GM18907 (cell line): Measurements from ENCODE around the gene PEX6.
"Not testable (repeated sequence)": the region's sequence is repeated elsewhere in the genome, so short reads cannot be mapped to it uniquely, and the experiment has no call there.

Experiments
- ATAC-seq: cut with Tn5 transposase; IDR thresholded peaks from one replicate; pipeline ENCODE4 v1.9.1; 2021; ENCODE audit warnings: mild to moderate bottlenecking, moderate library complexity; ENCODE audit not compliant: unreplicated experiment

PEX6 gene

DNA sequence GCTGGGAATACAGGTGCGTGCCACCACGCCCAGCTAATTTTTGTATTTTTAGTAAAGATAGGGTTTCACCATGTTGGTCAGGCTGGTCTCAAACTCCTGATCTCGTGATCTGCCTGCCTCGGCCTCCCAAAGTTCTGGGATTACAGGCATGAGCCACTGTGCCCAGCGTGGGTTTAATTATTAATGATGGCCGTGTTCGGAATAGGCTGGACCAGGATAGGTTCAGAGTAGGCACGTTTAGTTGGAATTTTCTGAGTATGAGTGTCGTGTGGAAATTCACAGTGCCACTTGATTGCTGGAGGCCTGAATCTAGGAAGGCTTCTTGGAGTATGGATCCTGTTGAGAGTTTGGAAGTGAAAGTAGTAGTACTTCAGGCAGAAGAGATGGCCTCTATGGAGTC, 19.2 kb upstream of the PEX6 start:
- ATAC-seq: not testable (repeated sequence)

DNA sequence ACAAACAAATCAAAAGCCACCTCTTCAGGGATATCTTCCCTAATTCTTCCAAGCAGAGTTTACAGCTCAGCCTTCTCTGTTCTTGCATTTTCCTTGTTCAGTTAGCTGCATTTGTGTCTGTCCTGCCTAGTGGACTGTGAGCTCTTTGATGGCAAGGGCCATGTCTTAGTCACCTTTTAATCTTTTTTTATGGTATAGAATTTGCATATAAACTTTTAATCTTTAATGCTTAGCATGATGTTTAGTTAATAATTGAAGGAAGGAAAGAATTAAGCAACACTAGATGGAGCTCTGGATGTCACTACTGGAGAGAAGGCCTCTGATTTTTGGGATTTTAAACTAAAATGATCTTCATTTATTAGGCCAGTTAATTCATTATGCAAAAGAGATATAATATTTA, 17.5 kb upstream of the PEX6 start:
- ATAC-seq: no peak

DNA sequence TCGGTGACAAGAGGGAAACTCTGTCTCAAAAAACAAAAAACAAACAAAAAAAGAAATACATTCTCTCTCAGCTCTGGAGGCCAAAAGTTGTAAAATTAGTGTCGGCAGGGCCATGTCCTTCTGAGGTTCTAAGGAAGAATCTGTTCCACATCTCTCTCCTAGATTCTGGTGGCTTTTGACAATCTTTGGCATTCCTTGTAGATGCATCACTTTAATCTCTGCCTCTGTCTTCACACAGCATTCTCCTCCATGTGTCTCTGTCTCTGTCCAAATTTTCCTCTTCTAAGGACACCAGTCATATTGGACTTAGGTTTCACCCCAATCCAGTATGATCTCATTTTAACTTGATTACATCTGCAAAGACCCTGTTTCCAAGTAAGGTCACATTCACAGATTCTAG, 14.5 kb upstream of the PEX6 start:
- ATAC-seq: no peak

DNA sequence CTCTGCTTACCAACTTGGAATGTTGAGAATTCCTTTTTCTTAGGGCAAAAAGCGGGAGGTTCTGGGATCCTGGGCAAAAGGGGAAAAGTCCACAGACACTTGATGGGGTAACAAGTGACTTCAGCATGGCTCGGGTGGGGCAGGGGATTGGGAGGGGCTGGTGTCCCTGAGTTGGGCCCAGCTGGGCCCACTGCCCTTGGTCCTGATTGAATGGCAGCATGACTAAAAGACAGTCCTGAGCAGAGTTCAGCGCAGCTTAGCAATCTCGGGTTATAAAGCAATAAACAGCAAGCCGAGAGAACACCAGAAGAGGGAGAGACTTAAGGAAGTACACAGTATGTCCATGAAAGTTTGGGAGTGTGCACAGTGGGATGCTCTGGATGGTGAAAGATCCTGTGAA, 10.9 kb upstream of the PEX6 start:
- no peak for ATAC-seq

DNA sequence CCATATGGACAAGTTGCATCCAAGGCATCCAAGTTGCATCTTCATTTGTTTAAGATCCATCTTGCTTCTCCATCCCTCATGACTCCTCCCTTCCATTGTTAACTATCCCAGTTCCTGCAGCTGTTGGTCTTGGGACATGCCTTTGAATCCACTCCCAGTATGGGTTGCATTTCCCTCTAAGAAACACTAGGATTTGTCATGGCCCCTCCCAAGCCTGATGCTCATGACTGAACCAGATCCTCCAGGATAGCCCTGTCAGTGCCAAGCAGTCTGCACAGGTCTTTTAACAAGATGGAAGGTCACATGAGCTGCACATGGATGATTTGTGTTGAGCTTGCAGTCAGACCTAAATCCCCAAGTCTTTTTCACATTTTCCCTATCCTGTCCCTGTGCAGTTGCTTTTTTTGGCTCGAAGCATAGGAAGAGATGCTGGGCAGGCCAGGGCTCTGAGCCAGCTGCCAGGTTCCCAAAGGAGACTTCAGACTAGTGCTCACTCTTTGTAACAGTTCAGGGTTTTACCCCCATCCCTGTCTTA, 9.6 kb upstream of the PEX6 start:
- no peak for ATAC-seq

DNA sequence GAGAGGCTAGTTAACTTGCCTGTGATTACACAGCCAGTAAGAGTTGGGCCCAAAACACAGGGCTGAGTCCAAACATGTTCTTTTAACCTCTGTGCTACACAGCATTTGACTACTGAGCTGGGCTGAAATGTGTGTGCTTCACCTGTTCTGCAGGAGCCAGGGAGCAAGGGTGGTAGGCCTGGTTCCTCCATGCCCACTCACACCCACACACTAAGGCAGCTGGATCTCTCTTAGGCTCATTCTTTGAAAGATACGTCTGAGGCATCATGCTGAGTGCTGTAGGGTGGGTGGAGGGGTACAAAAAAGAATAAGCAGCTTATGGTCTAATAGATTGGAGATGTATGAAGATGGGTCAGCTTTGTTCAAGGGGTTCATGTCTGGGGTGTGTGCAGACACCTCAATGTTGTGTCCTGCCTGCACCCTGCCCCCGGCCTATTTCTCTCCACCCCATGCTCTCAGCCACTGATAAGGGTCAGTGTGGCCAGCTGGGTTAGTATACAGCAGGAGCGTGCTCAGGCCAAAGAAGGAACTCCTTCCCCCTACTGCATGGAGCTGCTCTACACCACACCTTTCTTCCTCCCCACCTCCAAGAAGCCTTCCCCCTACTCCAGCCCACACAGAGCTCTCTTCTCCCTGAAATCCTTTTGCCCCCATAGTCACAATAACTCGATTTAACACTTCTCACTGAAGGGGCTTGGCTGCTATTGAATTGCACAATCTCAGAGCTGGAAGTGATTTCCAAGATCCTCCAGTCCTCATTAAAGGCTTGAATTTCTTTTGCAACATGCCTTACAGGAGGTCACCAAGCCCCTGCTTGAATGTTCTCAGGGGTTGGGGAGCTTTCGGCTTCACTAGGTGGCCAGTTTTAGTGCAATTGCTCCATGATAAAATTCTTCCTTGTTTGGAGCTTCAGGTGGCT, 8.8 kb upstream of the PEX6 start:
- no peak for ATAC-seq

DNA sequence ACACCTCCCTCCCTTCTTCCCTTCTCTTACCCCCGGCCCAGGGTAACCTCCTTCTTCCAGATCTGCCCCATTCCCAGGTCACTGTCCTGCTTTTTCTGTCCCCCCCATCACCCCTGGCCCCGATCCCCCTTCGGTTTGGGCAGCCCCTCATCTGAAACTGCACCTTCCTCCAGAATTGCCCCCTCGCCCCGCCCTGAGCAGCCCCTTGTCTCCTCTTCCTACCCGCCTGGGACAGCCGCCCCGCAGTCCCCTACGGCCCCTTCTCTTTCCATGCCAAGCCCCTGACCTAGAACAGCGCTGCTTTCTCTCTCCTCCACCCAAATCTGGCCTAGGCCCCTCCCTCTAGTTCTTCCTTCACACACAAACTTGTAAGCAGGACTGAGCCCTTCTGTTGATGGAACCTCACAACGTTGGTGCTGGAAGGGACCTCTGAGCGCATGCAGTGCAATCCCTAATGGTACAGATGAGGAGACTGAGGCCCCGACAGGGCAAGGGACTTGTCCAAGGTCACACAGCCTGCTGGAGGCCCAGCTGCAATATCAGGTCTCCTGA, 6.0 kb upstream of the PEX6 start:
- ATAC-seq: no peak

DNA sequence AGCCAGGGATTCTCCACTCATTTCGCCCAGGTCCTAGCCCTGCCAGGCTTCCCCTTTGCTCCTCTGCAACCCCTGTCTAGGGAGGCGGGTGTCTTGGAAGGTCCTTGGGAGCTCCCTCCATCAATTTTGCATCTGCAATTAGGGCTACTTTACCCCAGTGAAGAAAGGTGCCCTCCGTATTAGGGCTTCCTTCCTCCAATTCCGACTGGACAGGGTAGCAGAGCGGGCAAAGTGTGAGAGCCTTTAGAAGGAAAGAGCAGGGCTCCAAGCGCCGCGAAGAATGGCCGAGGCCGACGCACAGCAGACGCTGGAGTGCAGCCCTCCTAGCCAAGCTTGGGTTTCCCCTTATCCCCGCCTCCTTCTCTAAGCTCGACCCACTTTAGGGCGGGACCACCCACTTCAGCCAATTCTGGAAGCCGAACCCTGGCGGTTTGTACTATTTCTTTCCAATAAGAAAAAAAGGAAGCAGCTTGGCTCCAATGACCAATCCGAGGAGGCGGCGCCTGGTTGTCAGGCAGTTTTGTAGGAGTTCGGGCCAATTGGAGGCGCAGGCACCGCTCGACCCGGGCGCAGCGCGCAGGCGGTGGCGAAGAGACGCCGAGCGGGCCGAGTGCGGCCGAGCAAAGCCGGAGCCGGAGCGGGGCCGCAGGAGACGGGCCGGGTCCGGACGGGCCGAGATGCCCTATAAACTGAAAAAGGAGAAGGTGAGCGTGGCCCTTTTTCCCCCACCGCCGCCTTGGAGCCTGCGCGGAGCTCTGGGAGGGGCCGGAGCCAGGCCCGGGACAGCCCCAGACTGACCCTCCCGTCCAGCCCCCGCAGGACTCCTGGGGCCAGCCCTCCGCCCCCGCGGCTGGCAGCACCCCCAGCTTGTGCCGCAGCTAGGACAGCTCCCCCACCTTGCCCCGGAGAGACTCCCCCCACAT, 5.3 kb upstream of the PEX6 start, which contains the start of gene PPP2R5D:
Gene PPP2R5D (plus strand): TSS at position 570 of the 923 bp plus-strand sequence. CDS start 108 bp downstream, at position 678.
- ATAC-seq: peak; percentile 92

DNA sequence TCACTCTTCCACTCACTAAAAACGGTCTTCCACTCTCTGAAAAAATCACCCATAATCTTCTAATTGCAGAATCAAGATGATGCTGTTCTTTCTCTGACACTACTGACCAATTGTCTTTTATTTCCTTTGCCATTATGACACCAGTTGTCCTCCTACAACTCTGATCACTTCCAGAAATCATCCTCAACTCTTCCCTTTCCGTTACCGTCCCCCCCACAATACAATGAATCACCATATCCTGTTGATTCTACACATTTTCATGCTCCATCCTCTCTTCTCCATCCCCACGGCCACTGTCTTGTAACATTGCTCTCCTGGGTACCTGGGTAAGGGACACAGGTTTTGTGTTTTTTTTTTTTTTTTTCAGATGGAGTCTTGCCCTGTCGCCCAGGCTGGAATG, 2.9 kb upstream of the PEX6 start:
- ATAC-seq: no peak

DNA sequence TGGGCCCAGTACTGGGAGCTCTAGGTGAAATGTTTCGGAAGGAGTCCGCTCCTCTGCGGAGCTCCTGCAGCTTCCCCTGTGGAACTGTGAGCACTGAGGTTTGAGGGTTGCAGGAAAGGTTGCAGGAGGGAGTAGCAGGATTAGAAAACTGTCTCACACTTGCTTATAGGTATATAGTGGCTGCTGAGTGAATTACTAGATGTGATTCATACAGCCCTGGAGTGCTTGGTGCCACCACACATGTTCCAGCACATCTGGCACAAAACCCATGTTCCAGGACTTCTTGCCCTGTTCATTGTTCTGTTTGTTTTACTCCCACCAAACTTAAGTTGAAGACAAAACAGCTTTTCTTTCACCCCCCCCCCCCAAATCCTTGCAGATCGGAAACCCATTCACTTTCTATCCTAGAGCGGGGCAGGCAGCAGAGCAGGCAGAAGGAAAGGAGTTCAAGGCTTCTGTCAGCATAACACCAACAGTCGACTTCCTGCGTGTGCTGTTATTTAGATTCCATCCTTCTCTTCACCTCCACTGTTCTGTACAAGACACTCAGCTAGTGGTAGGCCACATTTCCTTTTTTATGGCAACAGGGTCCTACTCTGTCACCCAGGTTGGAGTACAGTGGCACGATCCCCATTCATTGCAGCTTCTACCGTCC, 669 bp upstream of the PEX6 start:
- ATAC-seq: peak; percentile 7

DNA sequence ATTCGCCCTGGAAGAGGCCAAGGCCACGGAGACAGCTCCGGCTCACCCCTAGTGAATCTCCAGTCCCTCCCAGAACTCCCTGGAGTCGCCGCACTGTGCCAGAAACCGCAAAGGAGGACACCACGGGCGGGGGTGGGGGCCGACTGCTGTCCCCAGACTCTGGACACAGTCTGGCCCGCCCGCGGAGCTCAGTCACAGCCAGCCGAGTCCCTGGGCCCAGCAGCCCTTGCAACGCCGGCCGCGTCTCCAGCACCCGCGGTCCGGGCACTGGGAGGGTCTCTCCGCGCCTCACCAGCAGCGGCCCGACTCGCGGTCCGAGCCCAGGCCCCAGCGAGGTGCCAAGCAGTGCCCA, 518 bp downstream of the PEX6 start:
- peak; percentile 21 for ATAC-seq

DNA sequence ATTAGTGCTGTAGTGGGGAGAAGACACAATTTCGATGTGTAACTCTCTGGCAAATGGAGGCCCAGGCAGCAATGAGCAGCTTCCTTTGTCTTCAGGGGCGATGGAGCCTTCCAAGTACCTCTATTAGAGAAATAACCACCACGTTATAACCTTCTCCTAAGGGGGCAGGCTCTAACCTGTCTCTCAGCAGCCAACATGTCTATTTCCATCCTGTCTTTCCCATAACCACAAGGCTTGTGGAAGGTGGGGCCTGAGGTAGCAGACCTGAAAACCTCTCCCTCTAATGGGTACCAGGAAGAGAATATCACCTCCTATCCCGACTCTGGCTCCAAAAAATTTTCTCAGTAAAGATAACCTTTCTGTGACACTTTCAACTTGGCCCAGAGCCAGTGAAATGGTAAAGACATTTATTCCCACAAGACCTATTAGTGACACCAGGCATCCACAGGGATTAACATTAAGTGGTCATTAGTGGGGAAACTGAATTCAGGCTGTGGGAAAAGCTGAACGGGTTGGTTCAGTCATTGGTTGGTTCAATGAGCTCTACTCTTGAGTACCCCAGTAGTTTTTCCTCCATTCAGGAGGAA, 4.0 kb downstream of the PEX6 start:
- ATAC-seq: no peak

DNA sequence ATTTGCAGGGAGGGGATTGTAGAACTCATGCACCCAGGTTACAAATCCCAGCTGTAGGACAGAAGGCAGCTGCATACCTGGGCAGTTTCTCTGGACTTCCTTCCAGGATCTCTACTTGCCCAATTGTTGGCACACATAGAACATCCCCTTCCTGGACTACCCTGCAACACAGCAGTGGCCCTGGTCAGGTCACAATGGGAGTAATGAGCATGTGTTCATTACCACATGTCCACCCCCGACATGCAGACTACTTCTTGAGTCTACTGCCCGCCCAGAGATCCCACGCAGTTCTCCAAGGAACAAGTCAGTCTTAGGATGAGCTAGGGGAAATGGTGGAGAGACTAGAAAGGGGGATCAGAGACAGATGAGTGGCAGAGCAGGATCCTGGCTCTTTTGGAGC, 5.1 kb downstream of the PEX6 start:
- no peak for ATAC-seq

DNA sequence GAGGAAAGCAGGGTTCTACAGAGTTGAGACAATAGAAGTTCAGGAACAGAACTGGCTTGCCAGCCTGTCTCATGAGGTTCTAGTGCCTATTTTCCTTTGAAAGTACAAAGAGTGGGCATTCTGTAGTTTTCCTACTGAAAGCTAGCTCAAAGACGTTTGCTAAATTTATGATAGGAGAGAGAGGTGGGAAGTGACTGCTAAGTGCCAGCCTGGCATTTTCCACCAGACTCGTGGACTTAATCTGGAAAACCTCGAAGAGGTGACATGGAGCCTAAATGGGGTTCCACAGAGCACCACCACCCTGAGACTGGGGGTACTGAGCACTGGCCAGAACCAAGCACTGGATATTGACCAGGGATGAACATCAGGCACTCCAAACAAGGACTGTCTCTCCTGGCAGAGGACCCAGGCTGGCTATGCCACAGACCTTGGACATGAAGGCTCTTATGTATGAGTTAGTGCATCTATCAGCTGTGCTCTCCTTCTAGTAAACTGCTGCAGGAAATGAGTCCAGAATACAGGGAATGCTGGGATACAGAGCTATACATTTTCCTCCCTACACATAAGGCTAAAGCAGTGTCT, 7.1 kb downstream of the PEX6 start:
- ATAC-seq: no peak

DNA sequence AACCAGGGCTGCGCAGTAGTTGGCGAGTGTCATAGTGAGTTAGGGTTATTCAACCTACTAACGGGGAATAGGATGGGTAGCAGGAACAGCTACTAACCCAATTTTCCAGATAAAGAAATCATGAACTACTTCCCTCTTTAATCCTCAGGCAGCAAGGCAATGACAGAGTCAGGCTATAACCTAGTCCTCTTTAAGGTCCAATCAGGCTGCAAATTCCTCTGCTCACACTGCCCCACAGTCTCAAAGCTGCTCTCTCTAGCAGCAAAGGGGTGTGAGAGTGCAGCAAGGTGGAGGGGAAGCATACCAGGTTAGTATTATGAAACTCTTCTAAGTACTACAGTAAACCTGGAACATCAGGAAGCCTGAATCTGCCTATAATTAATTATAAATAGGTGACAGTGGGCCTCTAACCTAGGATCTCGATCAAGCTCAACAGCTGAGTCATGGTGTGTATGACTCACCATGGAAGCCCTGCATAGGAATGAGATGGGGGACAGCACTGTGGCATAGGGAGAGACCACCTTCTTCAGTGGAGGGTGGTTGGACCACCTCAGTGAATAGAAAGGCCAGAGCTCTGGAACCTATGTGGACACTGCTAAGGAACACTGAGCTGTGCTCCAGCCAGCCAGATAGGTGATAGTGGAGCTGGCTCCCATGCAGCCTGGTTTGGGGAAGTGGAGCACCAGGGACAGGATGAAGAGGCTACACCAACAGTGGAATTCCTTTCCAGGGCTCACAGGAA, 7.9 kb downstream of the PEX6 start:
- ATAC-seq: no peak

DNA sequence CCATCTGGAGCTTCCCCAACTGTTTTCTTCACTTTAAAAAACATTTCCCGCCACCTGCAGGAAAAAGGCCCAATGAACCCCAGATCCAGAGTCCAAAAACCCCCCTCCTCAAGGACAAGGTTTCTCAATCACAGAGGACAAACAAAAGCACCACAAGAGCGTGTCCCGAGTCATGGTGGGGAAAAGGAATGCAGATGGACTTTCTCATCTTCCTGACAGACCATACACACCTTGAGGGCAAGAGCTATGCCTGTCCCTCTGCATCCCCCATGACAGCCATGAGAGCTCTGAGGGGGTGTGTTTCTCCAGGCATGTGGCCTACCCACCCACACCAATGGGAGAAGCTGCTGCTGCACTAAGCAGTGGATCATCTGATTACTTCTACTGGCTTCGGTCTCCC, 9.0 kb downstream of the PEX6 start:
- ATAC-seq: no peak

DNA sequence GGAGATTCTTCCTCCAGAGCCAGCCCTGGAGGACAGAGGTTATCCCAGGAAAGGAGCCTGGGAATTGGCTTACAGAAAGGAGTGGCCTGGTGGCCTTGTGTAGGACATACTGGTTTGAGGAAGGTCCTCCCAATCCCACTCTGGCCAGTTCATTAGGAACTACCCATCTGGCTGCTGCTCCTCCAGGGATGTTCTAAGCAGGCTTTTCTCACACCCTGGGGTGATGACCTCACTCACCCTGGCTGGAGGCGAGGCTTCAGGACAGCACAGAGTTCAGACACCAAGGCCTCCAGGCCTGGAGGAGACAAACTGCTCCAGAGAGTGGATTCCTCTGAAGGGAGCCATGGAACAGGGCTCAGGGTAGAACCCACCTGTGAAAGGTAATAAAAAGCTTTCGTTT, 9.6 kb downstream of the PEX6 start:
- no peak for ATAC-seq

DNA sequence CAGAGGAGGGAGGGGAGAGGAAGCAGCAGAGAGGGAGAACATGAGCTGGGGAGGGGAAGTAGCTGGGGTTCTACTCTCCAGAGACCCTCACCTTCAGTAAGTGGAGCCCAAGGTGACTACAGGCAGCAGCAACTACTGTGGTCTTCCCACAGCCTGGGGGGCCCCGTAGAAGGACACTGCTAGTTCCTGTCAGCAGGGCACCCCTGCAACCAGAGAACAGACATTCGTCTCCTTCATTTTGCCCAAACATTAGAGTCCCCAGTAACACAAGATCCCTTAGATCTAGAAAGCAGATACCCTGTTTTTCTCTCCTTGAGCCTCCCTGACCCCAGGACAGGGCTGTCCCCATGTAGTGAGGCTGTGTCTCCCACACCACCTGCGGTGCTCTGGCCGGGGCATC, 10.2 kb downstream of the PEX6 start:
- ATAC-seq: no peak

DNA sequence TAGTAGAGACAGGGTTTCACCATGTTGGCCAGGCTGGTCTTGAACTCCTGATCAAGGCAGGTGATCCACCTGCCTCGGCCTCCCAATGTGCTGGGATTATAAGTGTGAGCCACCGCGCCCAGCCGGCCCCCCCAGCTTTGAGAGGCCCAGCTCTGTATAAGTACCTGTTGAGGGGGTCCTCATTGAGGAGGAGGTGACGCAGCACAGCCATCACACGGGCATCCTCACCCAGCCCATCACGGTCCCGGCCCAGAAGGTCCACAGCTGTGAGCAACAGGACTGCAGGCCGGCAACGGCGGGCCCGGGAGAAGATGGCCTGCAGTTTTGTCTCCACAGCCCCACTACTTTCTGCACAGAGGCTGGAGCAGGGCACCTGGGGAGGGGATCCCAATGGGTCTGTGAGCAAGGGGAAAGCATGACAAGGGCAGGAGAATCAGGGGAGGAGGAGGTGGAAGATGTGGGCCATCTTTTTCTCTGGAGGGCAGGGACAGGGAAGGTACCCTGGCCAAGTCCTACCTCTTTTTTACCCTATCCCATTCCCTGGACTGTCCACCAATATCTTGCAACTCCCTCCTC, 10.8 kb downstream of the PEX6 start:
- ATAC-seq: no peak
